ENCODE results near the gene PPP1R1B. TPM values are rescaled to one million over a fixed set of nuclear protein-coding genes. Genes with fewer than 3 reads are reported as not detected.

Gene PPP1R1B
- total and polyA plus RNA-seq, 9 of the 15 experiments (the other 6 are each of a cell fraction or from before 2014, with no cell fraction given): 0.07 to 0.18 (median 0.10) TPM; not detected in 4

DNA sequence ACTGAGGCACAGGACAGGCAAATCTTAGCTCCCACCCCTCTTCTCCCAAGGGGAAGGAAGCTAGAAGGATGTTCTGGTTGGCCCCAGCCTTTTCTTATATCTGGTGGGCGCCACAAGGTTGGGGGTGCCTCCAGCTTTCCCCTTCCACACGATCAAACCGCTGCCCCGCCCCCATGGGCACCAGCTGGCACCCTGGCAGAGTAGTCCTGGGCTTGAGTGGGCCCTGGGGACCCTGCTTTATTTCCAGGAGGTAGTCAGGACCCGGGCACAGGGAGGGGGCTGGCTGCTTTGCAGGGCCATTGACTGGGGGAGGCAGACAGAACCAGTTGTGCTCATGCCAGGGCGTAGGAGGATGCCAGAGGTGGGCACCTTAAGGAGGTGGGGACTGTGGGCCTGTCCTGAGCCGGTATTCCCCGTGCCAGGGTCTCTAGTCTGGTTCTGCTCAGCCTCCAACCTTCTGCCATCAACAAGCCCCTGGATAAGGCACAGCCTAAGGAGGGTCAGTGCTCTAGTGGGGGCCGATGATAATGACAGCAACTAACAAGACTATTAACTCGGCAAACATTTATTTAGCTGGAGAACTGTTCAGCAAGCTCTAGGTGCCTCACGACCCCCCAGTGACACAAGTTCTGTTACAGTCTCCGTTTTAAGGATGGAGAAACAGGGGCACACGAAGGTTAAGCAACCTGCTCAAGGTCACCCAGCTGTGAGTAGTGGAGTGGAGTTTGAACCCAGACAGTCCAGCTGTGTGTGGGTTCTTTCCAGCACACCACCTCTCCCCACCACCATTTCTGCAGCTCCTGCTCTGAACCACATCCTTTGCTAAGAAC lies 7.6 kb upstream of the PPP1R1B start:
- CTCF ChIA-PET (ENCODE audit: low intra/inter-chr PET ratio): interaction anchor here (0.8 to 5.2 kb wide), 3 partner anchors 51 to 135 kb away, joined by 3 to 131 read pairs (median 118); partner anchors contain the start of gene PNMT
- Histone ChIP-seq H3K4me2 (ENCODE audit: insufficient read depth, low read length) (no peak overlapping the region; the same call in 1 of the 2 replicates), H3K4me1 (replicated peaks in 1 of 2; ENCODE audit: control insufficient read depth in 2 of 2, insufficient read depth in 2 of 2, low read length in 2 of 2) (peaks cover 3 to 30% of the 10 kb centered on the region in 2 experiments; a peak in 3 of 5 replicates), H2AFZ (ENCODE audit: low read depth, low read length) (no peak overlapping the region), H3K36me3 (ENCODE audit: control insufficient read depth, insufficient read depth, low read length) (no peaks in the 10 kb centered on the region), H3K79me2 (ENCODE audit: control insufficient read depth, insufficient read depth, low read length) (no peaks in the 10 kb centered on the region), H3K4me3 (no peak overlapping the region), H3K9me1 (ENCODE audit: control insufficient read depth, insufficient read depth, low read length) (no peaks in the 10 kb centered on the region), H3K9me3 (replicated peaks; ENCODE audit: control insufficient read depth, insufficient read depth, low read depth, low read length) (no peaks in the 10 kb centered on the region), H3K27me3 (ENCODE audit: control insufficient read depth in 2 of 2, insufficient read depth in 2 of 2, low read length in 2 of 2) (peaks cover 6 to 41% of the 10 kb centered on the region in 2 experiments; a peak in 2 of 5 replicates), H3K27ac (ENCODE audit: extremely low read depth, low read depth, low read length) (no peak overlapping the region), H4K20me1 (replicated peaks; ENCODE audit: control insufficient read depth, insufficient read depth, low read length) (no peaks in the 10 kb centered on the region), H3K9ac (ENCODE audit: insufficient read depth in 1 of 2, low read depth in 2 of 2, low read length in 2 of 2) (0 out of 4 replicates have a peak overlapping the region, but pooled peaks of 1 of the 2 experiments have one; percentile 3)
- in situ Hi-C loops (cut with MboI): no loop called here
- FAIRE-seq (no peak), DNase-seq (ENCODE audit: extremely low read depth in 1 of 4, low spot score in 3 of 4) (no peak), ATAC-seq (no peak)
- POLR2A ChIA-PET: interaction anchor here (0.6 to 1.6 kb wide), 4 partner anchors 32 to 217 kb away, joined by 3 to 7 read pairs (median 4); partner anchors contain the start of genes ERBB2 and TCAP
- intact Hi-C loops (cut with micrococcal nuclease): loop anchor here (5.0 kb wide), 1 partner anchor 412 kb away; no protein-coding TSS in a partner anchor
- no TSS peak for BruUV-seq (replicated peaks)
- TF ChIP-seq ZNF146 (CRISPR knock-in tag; IDR thresholded peaks at IDR 0.05; ENCODE audit: unreplicated experiment) (no peak), HNRNPL (IDR thresholded peaks at IDR 0.05; ENCODE audit: low read depth, low read length) (0 out of 2 replicates have a peak, but pooled peaks have one; percentile 31), RHOXF2B (CRISPR knock-in tag; conservative IDR thresholded peaks at IDR 0.05) (no peak), NELFE (IDR thresholded peaks at IDR 0.05; ENCODE audit: insufficient read depth, insufficient read length) (no peak)
- TF ChIP-seq, protein P1, sequence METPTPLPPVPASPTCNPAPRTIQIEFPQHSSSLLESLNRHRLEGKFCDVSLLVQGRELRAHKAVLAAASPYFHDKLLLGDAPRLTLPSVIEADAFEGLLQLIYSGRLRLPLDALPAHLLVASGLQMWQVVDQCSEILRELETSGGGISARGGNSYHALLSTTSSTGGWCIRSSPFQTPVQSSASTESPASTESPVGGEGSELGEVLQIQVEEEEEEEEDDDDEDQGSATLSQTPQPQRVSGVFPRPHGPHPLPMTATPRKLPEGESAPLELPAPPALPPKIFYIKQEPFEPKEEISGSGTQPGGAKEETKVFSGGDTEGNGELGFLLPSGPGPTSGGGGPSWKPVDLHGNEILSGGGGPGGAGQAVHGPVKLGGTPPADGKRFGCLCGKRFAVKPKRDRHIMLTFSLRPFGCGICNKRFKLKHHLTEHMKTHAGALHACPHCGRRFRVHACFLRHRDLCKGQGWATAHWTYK (CRISPR knock-in tag; IDR thresholded peaks at IDR 0.05): no peak
- WGBS (ENCODE audit: insufficient coverage, low coverage, missing lambda C conversion rate): 7% methylated on average over 12 of the region's 13 CpGs
